Measurements from ENCODE around the gene CDHR1. TPM values are rescaled to one million over a fixed set of nuclear protein-coding genes. Genes with fewer than 3 reads are reported as not detected.

Gene CDHR1
- total and polyA plus RNA-seq, 8 donors: 0.06 to 77.6 (median 3.5) TPM; not detected in 4

DNA sequence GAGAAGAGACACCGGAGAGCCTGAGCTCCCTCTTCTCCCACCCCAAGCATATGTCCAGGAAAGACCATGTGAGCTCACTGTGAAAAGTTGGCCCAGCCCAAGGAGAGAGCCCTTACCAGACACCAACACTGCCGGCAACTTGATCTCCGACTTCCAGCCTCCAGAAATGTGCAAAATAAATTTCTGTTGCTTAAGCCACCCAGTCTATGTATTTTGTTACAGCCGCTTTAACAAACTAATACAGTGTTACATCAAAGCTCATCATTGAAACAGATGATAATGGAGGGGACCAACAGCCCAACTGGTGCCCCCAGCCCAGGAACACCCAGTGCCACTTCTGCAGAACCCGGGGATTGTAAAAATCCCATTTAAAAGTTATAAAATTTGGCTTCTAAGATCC lies 69.4 kb downstream of the CDHR1 start:
- no peak for DNase-seq
- 73 to 91% (median 87%) methylated on average over 5 of the region's 5 CpGs for WGBS, 5 donors
- intact Hi-C loops (cut with DNase I; ENCODE audit: low total_unique reads): loop anchor here (5.0 to 10.0 kb wide), 2 partner anchors 91 to 274 kb away; no protein-coding TSS in a partner anchor
- H3K9me3 ChIP-seq: no peaks in the 10 kb centered on the region
- H3K27ac ChIP-seq: no peak overlapping the region
- no peak overlapping the region for H3K4me3 ChIP-seq
- no peak for TF ChIP-seq POLR2AphosphoS5 (IDR thresholded peaks at IDR 0.05)
- TF ChIP-seq, protein P1, sequence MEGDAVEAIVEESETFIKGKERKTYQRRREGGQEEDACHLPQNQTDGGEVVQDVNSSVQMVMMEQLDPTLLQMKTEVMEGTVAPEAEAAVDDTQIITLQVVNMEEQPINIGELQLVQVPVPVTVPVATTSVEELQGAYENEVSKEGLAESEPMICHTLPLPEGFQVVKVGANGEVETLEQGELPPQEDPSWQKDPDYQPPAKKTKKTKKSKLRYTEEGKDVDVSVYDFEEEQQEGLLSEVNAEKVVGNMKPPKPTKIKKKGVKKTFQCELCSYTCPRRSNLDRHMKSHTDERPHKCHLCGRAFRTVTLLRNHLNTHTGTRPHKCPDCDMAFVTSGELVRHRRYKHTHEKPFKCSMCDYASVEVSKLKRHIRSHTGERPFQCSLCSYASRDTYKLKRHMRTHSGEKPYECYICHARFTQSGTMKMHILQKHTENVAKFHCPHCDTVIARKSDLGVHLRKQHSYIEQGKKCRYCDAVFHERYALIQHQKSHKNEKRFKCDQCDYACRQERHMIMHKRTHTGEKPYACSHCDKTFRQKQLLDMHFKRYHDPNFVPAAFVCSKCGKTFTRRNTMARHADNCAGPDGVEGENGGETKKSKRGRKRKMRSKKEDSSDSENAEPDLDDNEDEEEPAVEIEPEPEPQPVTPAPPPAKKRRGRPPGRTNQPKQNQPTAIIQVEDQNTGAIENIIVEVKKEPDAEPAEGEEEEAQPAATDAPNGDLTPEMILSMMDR (IDR thresholded peaks at IDR 0.05): no peak
- TF ChIP-seq POLR2A (IDR thresholded peaks at IDR 0.05): no peak
- no peak for TF ChIP-seq EP300 (IDR thresholded peaks at IDR 0.05)
- no peaks in the 10 kb centered on the region for H3K36me3 ChIP-seq
- peaks cover 0 to 33% (median 0%) of the 10 kb centered on the region in 3 donors for H3K27me3 ChIP-seq
- peaks cover 0 to 6% (median 5%) of the 10 kb centered on the region in 4 donors for H3K4me1 ChIP-seq

DNA sequence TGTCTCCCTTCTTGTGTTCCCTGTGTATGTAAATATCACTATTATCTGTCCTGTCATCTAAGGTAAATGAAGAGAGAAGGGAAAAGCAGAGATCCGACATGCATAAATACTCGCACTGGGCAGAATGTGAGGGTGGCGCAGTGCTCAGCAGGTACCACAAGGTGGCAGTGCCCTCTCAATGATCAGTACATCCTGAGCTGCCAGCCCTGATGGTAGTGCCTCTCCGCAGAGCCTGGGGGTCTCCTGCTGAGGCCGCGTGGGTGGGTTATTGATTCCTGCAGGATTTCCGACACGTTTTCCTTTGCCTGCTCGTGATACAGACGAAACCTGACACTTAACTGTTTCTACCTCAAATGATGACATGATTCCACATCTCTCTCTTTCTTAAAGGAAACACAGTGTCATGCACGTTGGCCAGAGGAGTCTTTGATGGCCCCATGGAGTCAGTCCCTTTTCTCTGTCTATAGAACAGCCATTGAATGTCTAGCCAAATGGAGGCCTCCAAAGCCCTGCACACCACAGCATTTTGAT lies 70.3 kb downstream of the CDHR1 start:
- Histone ChIP-seq H3K36me3 (no peaks in the 10 kb centered on the region), H3K9me3 (no peaks in the 10 kb centered on the region), H3K27ac (no peak overlapping the region), H3K27me3 (peaks cover 0 to 30% (median 0%) of the 10 kb centered on the region in 3 donors), H3K4me3 (no peak overlapping the region), H3K4me1 (peaks cover 0 to 6% (median 5%) of the 10 kb centered on the region in 4 donors)
- 2 to 4% (median 3%) methylated on average over 11 of the region's 11 CpGs for WGBS, 5 donors
- intact Hi-C loops (cut with DNase I; ENCODE audit: low total_unique reads): loop anchor here (5.0 to 10.0 kb wide), 2 partner anchors 90 to 273 kb away; no protein-coding TSS in a partner anchor
- DNase-seq: peak; percentile 74 to 84
- TF ChIP-seq POLR2AphosphoS5 (IDR thresholded peaks at IDR 0.05): no peak
- no peak for TF ChIP-seq EP300 (IDR thresholded peaks at IDR 0.05)
- TF ChIP-seq, protein P1 (IDR thresholded peaks at IDR 0.05): peak in 5 of 7 experiments; percentile 77 to 94 (median 91)
- TF ChIP-seq POLR2A (IDR thresholded peaks at IDR 0.05): no peak

DNA sequence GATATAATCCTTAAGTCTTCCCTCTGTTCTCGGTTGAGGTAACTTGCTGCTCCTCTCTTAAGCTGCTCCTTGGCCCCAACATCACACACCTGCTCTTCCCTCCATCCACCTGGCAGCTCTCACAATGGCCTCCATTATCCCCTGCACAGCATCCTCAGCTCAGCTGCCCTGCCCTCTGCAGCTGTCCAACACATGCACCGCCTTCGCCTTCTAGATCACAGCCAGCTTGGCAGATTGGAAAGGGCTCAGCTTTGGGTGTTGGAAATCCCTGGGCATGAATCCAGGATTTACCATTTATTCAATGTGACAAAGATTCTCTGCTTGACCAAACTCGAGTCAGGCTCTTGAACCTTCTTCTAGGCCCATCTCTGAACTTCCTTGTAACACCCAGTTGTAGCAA lies 71.1 kb downstream of the CDHR1 start:
- WGBS, 5 donors: 57 to 72% (median 67%) methylated on average over 4 of the region's 4 CpGs
- DNase-seq: no peak
- intact Hi-C loops (cut with DNase I; ENCODE audit: low total_unique reads): loop anchor here (10.0 kb wide), 1 partner anchor 89 kb away; no protein-coding TSS in a partner anchor

DNA sequence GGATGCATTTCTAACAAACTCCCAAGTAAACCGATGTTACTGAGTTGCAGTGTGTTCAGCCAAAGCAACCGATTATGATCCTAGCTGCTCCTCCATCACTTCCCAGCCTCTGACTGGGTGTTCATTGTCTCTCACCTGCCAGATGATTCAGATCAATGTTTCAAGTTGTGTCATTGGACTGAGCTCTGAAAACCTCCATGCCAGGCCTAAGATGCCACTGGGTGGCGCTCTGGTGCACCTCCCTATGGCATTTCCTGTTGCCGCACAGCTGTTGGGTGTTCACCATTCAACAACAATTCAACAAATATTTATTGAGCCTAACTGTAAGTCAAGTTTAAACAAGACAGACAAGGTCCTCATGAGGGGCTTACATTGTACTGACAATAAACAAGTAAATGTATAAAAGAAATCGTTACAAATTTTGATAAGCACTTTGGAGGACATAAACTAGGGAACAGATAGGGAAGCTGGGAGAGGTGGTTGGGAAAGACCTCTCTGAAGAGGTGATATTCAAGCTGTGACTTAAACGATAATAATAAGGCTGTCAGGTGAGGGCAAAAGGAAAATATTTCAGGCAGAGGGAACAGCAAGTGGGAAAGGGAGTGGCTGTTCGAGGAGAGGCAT lies 73.3 kb downstream of the CDHR1 start:
- intact Hi-C loops (cut with DNase I; ENCODE audit: low total_unique reads): loop anchor here (10.0 kb wide), 1 partner anchor 87 kb away; no protein-coding TSS in a partner anchor
- 34 to 48% (median 39%) methylated on average over 7 of the region's 7 CpGs for WGBS, 5 donors
- peak; percentile 48 to 59 for DNase-seq

More for the DNA sequence above, 71.1 kb downstream of the CDHR1 start:
- Histone ChIP-seq H3K36me3 (no peaks in the 10 kb centered on the region), H3K9me3 (no peaks in the 10 kb centered on the region), H3K4me3 (no peak overlapping the region), H3K27ac (no peak overlapping the region), H3K27me3 (peaks cover 0 to 26% (median 0%) of the 10 kb centered on the region in 3 donors), H3K4me1 (peaks cover 0 to 8% (median 5%) of the 10 kb centered on the region in 4 donors)
- TF ChIP-seq POLR2AphosphoS5 (IDR thresholded peaks at IDR 0.05): no peak

More for the DNA sequence above, 73.3 kb downstream of the CDHR1 start:
- Histone ChIP-seq H3K4me3 (no peak overlapping the region), H3K27me3 (peaks cover 0 to 12% (median 0%) of the 10 kb centered on the region in 3 donors), H3K4me1 (peaks cover 0 to 16% (median 8%) of the 10 kb centered on the region in 4 donors), H3K36me3 (no peaks in the 10 kb centered on the region), H3K27ac (no peak overlapping the region), H3K9me3 (no peaks in the 10 kb centered on the region)
- TF ChIP-seq EP300 (IDR thresholded peaks at IDR 0.05) (no peak), POLR2AphosphoS5 (IDR thresholded peaks at IDR 0.05) (no peak), POLR2A (IDR thresholded peaks at IDR 0.05) (no peak)
- TF ChIP-seq, protein P1 (IDR thresholded peaks at IDR 0.05): peak in 3 of 7 experiments; percentile 31 to 43 (median 36)

Data from stomach (tissue), 9 donors.